Measurements from ENCODE around the gene ASIP. TPM values are rescaled to one million over a fixed set of nuclear protein-coding genes. Genes with fewer than 3 reads are reported as not detected.
A peak's percentile ranks its signal among the peaks of the same experiment; 100 is the strongest.

Gene ASIP
- total RNA-seq, 1 donor: not detected

DNA sequence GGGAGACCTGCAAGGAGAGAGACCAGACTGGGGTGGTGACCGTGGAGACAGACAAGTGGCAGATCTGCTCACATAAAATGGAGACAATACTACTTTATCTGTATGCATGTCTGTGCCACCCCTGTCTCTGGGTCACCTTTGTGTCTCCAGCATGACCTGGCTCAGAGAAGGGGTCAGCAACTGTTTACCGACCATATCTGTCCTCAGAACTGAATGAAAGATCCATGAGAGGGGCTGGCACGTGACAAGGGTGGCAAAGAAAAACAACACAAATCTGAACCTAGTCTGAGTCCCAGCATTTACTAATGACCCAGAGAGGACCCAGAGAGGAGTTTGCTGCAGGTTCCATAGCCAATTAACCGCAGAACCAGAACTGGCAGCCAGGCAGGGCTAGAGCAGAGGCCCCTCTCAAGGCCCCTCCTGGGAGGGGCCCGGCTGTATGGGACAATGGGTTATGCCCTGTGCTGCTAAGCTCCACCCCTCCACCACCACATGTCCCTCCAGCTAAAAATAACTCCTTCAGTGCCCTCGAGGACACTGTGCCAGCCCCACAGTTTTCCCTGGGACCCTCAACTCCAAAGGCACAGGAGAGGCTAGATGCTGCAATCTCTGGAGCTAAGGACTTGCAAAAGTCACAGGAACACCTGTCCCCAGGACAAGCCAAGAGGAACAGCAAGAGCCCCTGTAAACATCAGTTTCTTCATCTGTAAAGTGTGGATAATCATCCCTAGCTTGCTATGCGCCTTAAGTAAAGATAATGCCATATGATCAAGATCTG, 59.8 kb downstream of the ASIP start:
- TF ChIP-seq, protein P1, sequence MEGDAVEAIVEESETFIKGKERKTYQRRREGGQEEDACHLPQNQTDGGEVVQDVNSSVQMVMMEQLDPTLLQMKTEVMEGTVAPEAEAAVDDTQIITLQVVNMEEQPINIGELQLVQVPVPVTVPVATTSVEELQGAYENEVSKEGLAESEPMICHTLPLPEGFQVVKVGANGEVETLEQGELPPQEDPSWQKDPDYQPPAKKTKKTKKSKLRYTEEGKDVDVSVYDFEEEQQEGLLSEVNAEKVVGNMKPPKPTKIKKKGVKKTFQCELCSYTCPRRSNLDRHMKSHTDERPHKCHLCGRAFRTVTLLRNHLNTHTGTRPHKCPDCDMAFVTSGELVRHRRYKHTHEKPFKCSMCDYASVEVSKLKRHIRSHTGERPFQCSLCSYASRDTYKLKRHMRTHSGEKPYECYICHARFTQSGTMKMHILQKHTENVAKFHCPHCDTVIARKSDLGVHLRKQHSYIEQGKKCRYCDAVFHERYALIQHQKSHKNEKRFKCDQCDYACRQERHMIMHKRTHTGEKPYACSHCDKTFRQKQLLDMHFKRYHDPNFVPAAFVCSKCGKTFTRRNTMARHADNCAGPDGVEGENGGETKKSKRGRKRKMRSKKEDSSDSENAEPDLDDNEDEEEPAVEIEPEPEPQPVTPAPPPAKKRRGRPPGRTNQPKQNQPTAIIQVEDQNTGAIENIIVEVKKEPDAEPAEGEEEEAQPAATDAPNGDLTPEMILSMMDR (IDR thresholded peaks at IDR 0.05; ENCODE audit: insufficient read depth, low read depth, low read length): no peak
- DNase-seq (ENCODE audit: low read depth): no peak
- H3K4me3 ChIP-seq (ENCODE audit: low read depth, low read length): no peak overlapping the region

DNA sequence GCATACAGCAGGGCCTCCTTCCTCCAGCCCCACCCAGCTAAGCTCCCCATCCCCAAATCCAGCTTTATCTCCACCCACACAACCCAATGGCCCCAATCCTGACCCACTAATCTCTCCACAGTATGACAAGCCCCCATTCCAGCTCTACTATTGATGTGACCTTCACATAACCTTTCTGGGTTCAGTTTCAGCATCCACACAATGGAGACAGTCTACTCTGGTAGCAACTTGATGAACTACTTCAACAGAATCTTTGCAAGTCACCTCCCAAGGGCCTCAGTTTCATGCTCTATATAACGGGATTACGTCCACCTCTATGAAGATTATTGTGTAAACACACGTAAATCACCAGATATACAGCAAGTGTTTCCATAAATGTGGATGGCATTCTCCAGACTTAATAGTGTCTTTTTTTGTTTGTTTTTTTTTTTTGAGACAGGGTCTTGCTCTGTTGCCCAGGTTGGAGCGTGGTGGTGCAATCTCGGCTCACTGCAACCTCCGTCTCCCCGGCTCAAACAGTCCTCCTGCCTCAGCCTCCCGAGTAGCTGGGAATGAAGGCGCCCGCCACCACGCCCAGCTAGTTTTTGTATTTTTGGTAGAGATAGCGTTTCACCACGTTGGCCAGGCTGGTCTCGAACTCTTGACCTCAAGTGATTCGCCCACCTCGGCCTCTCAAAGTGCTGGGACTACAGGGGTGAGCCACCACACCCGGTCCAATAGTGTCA, 60.5 kb downstream of the ASIP start:
- TF ChIP-seq, protein P1 (IDR thresholded peaks at IDR 0.05; ENCODE audit: insufficient read depth, low read depth, low read length): no peak
- DNase-seq (ENCODE audit: low read depth): no peak
- H3K4me3 ChIP-seq (ENCODE audit: low read depth, low read length): peak overlapping the region; percentile 77

GRCh38 chr20:34302312-34302722, 61.1 kb downstream of the ASIP start:
- DNase-seq (ENCODE audit: low read depth): peak; percentile 36
- TF ChIP-seq, protein P1 (IDR thresholded peaks at IDR 0.05; ENCODE audit: insufficient read depth, low read depth, low read length): no peak
- H3K4me3 ChIP-seq (ENCODE audit: low read depth, low read length): peak overlapping the region; percentile 77

DNA sequence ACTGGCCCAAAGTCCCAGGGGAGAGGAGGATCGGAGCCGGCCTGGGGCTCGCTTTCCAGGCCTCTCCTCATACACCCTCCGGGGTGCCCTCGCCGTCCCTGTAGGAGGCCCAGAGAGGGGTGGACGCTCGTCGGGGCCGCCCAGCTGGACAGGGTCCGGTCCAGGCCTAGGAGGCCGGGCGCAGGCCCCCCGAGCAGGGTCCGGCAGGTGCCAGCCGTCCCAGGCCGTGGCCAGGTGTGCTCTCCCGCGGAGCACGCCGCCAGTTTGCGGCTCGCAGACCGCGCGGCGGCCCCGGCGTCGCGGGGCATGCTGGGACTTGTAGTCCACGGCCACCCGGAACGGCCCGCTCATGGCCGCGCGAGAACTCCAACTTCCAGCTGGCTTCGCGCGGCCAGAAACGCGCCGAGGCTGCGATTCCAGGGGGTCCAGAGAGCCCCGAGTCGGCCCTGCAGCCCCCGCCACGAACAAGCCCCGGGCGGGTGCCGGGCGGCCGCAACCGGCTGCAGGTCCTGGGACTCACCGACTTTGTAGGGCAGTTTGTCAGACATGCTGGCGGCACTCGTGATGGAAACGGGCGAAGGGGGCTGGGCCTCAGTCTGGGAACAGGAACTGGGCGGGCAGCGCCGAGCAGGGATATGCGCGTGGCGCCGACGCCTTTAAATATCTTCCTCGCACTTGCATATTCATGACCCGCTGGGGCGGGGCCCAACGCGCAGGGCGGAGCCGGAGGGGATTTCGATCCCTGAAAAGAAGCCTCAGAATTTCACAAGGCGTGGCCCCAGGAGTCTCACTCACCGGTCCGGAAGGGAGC, 61.7 kb downstream of the ASIP start, which contains the start of gene AHCY:
TSS of gene AHCY (minus strand) at position 633 of the 811 bp plus-strand sequence. CDS start at position 548, 85 bp downstream.
- TF ChIP-seq, protein P1 (IDR thresholded peaks at IDR 0.05; ENCODE audit: insufficient read depth, low read depth, low read length): no peak
- peak; percentile 98 for DNase-seq (ENCODE audit: low read depth)
- H3K4me3 ChIP-seq (ENCODE audit: low read depth, low read length): peak within 1 kb of the TSS; percentile 77

DNA sequence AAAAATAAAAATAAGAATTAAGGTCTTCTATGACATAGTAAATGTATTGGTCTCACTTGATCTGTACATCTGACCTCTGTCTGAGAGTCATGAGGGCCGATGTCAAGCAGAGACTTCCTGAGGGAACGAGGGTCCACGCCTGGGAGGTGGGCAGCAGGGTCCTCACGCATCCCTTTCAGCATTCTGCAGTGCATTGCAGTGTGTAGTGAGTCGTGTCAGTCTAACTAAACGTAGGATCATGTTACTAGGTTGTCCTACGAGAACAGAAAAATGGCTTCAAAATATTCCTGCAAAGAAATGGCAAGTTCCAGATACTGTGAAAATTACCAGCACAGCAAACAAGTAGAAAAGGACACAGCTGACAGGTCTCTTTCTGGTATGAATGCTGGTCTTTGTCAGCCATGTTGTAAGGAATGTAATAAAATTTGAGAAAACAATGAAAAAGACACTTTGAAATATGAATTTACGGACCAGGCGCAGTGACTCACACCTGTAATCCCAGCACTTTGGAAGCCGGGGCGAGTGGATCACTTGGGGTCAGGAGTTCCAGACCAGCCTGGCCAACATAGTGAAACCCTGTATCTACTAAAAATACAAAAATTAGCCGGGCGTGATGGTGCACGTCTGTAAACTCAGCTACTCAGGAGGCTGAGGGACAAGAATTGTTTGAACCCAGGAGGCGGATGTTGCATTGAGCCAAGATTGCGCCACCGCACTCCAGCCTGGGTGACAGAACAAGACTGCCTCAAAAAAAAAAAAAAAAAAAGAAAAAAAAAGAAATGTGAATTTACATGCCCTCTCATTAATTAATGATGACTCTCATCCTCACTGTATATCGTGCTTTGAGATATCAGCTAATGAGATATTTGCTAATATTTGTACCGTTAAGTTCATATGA, 64.4 kb downstream of the ASIP start:
- no peak for DNase-seq (ENCODE audit: low read depth)
- H3K4me3 ChIP-seq (ENCODE audit: low read depth, low read length): no peak overlapping the region
- TF ChIP-seq, protein P1 (IDR thresholded peaks at IDR 0.05; ENCODE audit: insufficient read depth, low read depth, low read length): no peak

- no peak for DNase-seq (ENCODE audit: low read depth)
- H3K4me3 ChIP-seq (ENCODE audit: low read depth, low read length): no peak overlapping the region
- TF ChIP-seq, protein P1 (IDR thresholded peaks at IDR 0.05; ENCODE audit: insufficient read depth, low read depth, low read length): no peak
These were observed 68.5 kb downstream of the ASIP start for GRCh38 chr20:34309691-34310090.
